HG03159 (cell line): ENCODE data around the gene SYCE3.

Source experiments
- ATAC-seq: cut with Tn5 transposase; IDR thresholded peaks from one replicate; pipeline ENCODE4 v1.9.1; 2021; ENCODE audit warnings: mild to moderate bottlenecking, moderate library complexity; ENCODE audit not compliant: unreplicated experiment

The SYCE3 gene

GRCh38 chr22:50532824-50533796, 29.6 kb downstream of the SYCE3 start:
- no peak for ATAC-seq

GRCh38 chr22:50531962-50532674, 30.6 kb downstream of the SYCE3 start:
- no peak for ATAC-seq

GRCh38 chr22:50531546-50531961, 31.2 kb downstream of the SYCE3 start:
- no peak for ATAC-seq

GRCh38 chr22:50530877-50531545, 31.7 kb downstream of the SYCE3 start:
- no peak for ATAC-seq

GRCh38 chr22:50530580-50530876, 32.2 kb downstream of the SYCE3 start:
- ATAC-seq, result no peak

- peak; percentile 21 for ATAC-seq
Observed at GRCh38 chr22:50529897-50530579, 32.7 kb downstream of the SYCE3 start, which contains the start of gene TYMP. Gene TYMP (minus strand): TSS chr22:50530012. CDS start chr22:50529709, 303 bp downstream.

- ATAC-seq, result no peak
Observed at GRCh38 chr22:50529416-50529896, 33.3 kb downstream of the SYCE3 start.

- ATAC-seq, result no peak
Observed at GRCh38 chr22:50528682-50529415, 33.9 kb downstream of the SYCE3 start.

- ATAC-seq, result no peak
Observed at GRCh38 chr22:50527921-50528681, 34.6 kb downstream of the SYCE3 start.

GRCh38 chr22:50526834-50527801, 35.6 kb downstream of the SYCE3 start:
- no peak for ATAC-seq

- ATAC-seq, result peak; percentile 26
Observed at GRCh38 chr22:50526108-50526833, 36.4 kb downstream of the SYCE3 start.

- ATAC-seq, result no peak
Observed at GRCh38 chr22:50525858-50526107, 36.9 kb downstream of the SYCE3 start.

GRCh38 chr22:50525104-50525857, 37.4 kb downstream of the SYCE3 start, which contains the start of gene SCO2:
Gene SCO2 (minus strand): TSS chr22:50525598. CDS start chr22:50524411, 1,187 bp downstream.
- peak; percentile 42 for ATAC-seq

- ATAC-seq, result no peak
Observed at GRCh38 chr22:50524676-50525103, 38.0 kb downstream of the SYCE3 start.

GRCh38 chr22:50523806-50524675, 38.7 kb downstream of the SYCE3 start:
- ATAC-seq, result no peak

- no peak for ATAC-seq
Observed at GRCh38 chr22:50523458-50523805, 39.3 kb downstream of the SYCE3 start.
